BLaER1 treated with 17β-estradiol and CSF1 and Interleukin-3, amounts not matched to agents 10 nM and 100 nM (cell line): ENCODE data around the gene TMPRSS9.

ENCODE experiments used
- H3K27ac ChIP-seq, 11 experiments: shearing (Covaris generic); formaldehyde crosslinking; 2 replicates each; pipeline ENCODE4 v1.8.1; 2022
- H3K27me3 ChIP-seq, 11 experiments: shearing (Covaris generic); formaldehyde crosslinking; 2 replicates each; pipeline ENCODE4 v1.8.1; 2022
- H3K36me3 ChIP-seq, 11 experiments: shearing (Covaris generic); formaldehyde crosslinking; 2 replicates each; pipeline ENCODE4 v1.8.1; 2022
- H3K4me1 ChIP-seq, 10 experiments: shearing (Covaris generic); formaldehyde crosslinking; 2 replicates each; pipeline ENCODE4 v1.8.1; 2022
- H3K4me2 ChIP-seq, 11 experiments: shearing (Covaris generic); formaldehyde crosslinking; 2 replicates each; pipeline ENCODE4 v1.8.1; 2022
- H3K4me3 ChIP-seq, 10 experiments: shearing (Covaris generic); formaldehyde crosslinking; 2 replicates each; pipeline ENCODE4 v1.8.1; 2022
- H3K9ac ChIP-seq, 11 experiments: shearing (Covaris generic); formaldehyde crosslinking; 2 replicates each; pipeline ENCODE4 v1.8.1; 2022
- H3K9me3 ChIP-seq, 11 experiments: shearing (Covaris generic); formaldehyde crosslinking; replicated peaks in 1 of 11; 2 replicates each; pipeline ENCODE4 v1.8.1; 2022
- H4K20me1 ChIP-seq, 11 experiments: shearing (Covaris generic); formaldehyde crosslinking; 2 replicates each; pipeline ENCODE4 v1.8.1; 2022
- Cebpa-rat ChIP-seq, 11 experiments: shearing (Covaris generic); IDR thresholded peaks; 2 replicates each; pipeline ENCODE4 v1.8.1; 2022

Gene TMPRSS9

DNA sequence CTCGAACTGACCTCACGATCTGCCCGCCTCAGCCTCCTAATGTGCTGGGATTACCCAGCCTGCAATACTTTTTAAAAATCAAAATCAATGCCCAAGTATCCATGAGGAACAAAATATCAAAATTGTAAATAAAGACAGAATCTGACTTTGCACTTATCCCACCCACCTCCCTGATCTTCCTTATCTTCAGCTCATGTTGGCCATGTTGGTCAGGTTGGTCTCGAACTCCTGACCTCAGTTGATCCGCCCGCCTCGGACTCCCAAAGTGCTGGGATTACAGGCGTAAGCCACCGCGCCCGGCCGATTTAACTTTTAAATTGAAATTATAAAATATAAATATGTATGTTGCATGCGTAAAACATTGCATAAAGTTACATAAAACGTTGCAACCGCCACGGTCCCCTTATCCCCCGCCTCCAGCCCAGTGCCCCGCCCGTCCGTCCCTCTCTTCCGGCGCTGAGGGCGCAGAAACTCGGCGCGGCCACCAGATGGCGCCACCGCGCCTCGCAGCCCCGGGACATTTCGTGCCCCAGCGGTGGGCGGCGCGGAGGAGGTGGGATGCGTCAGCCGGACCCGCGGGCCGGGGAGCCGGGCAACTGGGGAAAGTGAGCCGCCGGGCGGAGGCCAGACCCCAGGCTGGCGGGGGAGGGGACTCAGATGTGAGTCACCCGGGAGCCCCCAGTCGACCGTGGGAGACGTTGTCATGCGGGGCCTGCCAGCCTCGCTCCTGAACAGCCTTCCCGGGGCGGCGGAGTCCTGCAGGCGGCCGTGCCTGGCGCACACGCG, 114.4 kb downstream of the TMPRSS9 start:
- H3K4me1 ChIP-seq, result peaks cover 22 to 70% (median 62%) of the 10 kb centered on the region in 10 experiments
- H3K27ac ChIP-seq, result peak overlapping the region in 7 of 11 experiments; percentile 69 to 90 (median 76); a peak in 10 of 22 replicates
- TF ChIP-seq Cebpa-rat (IDR thresholded peaks at IDR 0.05), result peak in 1 of 11 experiments; percentile 67; a peak in 1 of 22 replicates
- peak overlapping the region; percentile 6 to 92 (median 77); a peak in 15 of 22 replicates for H3K9ac ChIP-seq
- peak overlapping the region; percentile 77 to 99 (median 94) for H3K4me3 ChIP-seq
- no peaks in the 10 kb centered on the region for H3K9me3 ChIP-seq
- peaks cover 0 to 13% (median 0%) of the 10 kb centered on the region in 11 experiments; a peak in 8 of 22 replicates for H3K36me3 ChIP-seq
- peaks cover 21 to 45% (median 29%) of the 10 kb centered on the region in 11 experiments for H4K20me1 ChIP-seq
- no peaks in the 10 kb centered on the region for H3K27me3 ChIP-seq
- peak overlapping the region; percentile 83 to 100 (median 95) for H3K4me2 ChIP-seq

DNA sequence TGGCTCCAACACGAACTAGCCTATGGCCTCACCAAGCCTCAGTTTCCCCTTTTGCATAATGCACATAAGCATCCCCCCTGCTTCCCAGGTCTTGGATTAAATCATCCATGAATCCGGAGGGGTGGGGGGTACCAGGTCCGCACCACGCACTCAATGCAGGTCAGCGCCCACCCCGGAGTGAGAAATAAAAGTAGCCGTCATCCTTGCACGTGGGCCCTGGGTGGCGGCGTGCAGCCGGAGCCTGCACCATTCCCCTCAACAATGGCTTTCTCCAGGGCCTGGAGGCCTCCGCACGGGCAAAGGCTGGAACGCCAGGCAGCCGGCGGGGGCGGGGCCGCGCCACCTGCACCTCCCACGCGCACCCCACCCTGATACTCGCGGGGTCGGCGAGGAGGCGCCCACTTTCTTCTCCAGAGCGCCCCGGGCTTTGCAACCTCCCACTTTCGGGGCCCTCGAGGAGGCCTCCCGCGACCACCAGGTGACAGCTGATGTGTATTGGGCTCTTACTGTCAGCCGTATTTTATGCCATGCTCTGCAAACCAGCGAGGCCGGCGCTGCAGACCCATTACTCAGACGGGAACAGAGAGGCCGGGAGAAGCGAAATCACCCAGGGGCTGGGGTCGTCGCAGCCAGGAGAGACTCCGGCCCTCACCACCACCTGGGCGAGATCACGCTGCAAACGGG, 115.1 kb downstream of the TMPRSS9 start:
- Histone ChIP-seq H3K9me3 (no peaks in the 10 kb centered on the region), H4K20me1 (peaks cover 21 to 45% (median 29%) of the 10 kb centered on the region in 11 experiments), H3K4me2 (peak overlapping the region; percentile 83 to 100 (median 95)), H3K27ac (peak overlapping the region; percentile 41 to 90 (median 76); a peak in 20 of 22 replicates), H3K36me3 (peaks cover 0 to 13% (median 0%) of the 10 kb centered on the region in 11 experiments; a peak in 8 of 22 replicates), H3K9ac (peak overlapping the region; percentile 47 to 92 (median 77); a peak in 20 of 22 replicates), H3K27me3 (no peaks in the 10 kb centered on the region), H3K4me1 (peaks cover 23 to 70% (median 62%) of the 10 kb centered on the region in 10 experiments; a peak in 19 of 20 replicates), H3K4me3 (peak overlapping the region; percentile 77 to 99 (median 94))
- TF ChIP-seq Cebpa-rat (IDR thresholded peaks at IDR 0.05), result no peak
